MCF 10A (cell line): ENCODE data around the gene KLHL1. TPM values are rescaled to one million over a fixed set of nuclear protein-coding genes. Genes with fewer than 3 reads are reported as not detected.

ENCODE experiments used
- BruUV-seq: library from RNA; stranded (reverse); fragments of 400-500 nt; replicated peaks from 2 replicates; lab custom pipeline; 2021; lab: Mats Ljungman, UMichigan
- CTCF ChIA-PET: fragments of 300-600 bp; sonication (Branson Sonifier 250); formaldehyde crosslinking; extraction: SDS; loops from one replicate; lab custom pipeline; 2021; ENCODE audit warnings: antibody characterized with exemption, inconsistent platforms; lab: Yijun Ruan, JAX
- POLR2A ChIA-PET: fragments of 300-600, 350-650 bp; sonication (Branson Sonifier 250); formaldehyde crosslinking; extraction: SDS; loops from one replicate; lab custom pipeline; 2020; ENCODE audit warnings: antibody characterized with exemption, inconsistent platforms; lab: Yijun Ruan, JAX
- DNase-seq: peaks from one replicate; pipeline ENCODE4 v3.0.0-alpha.2; 2018; ENCODE audit not compliant: unreplicated experiment
- H3K27ac Mint-ChIP-seq: one replicate; pipeline ENCODE4 v1.8.0; 2022; ENCODE audit warnings: mild to moderate bottlenecking, low read depth, mixed read lengths; ENCODE audit not compliant: unreplicated experiment
- H3K27me3 Mint-ChIP-seq: one replicate; pipeline ENCODE4 v1.8.0; 2022; ENCODE audit warnings: mixed read lengths; ENCODE audit not compliant: insufficient read depth, unreplicated experiment
- H3K36me3 Mint-ChIP-seq: one replicate; pipeline ENCODE4 v1.8.0; 2022; ENCODE audit warnings: mild to moderate bottlenecking, moderate library complexity, mixed read lengths; ENCODE audit not compliant: insufficient read depth, unreplicated experiment
- H3K4me1 Mint-ChIP-seq: one replicate; pipeline ENCODE4 v1.8.0; 2022; ENCODE audit warnings: mixed read lengths; ENCODE audit not compliant: insufficient read depth, unreplicated experiment
- H3K4me3 Mint-ChIP-seq: one replicate; pipeline ENCODE4 v1.8.0; 2022; ENCODE audit warnings: mild to moderate bottlenecking, moderate library complexity, mixed read lengths; ENCODE audit not compliant: unreplicated experiment
- H3K9me3 Mint-ChIP-seq: one replicate; pipeline ENCODE4 v1.8.0; 2022; ENCODE audit warnings: mixed read lengths; ENCODE audit not compliant: unreplicated experiment
- intact Hi-C: fragments of 100-400 bp; cut with micrococcal nuclease; formaldehyde crosslinking; loops from 2 replicates; pipeline ENCODE4 v1.14.1; 2022
- total RNA-seq: library from RNA; stranded (reverse); gene quantifications from 2 replicates; pipeline ENCODE4 v1.2.3, GENCODE V29; 2022
- TF ChIP-seq, protein P1 (sequence below): fragments of 200-600 bp; IDR thresholded peaks from one replicate; pipeline ENCODE4 v1.8.0; 2022; ENCODE audit warnings: antibody characterized with exemption, mild to moderate bottlenecking; ENCODE audit not compliant: unreplicated experiment

The KLHL1 gene
- total RNA-seq, 1 experiment from 2014 or later = not detected

DNA sequence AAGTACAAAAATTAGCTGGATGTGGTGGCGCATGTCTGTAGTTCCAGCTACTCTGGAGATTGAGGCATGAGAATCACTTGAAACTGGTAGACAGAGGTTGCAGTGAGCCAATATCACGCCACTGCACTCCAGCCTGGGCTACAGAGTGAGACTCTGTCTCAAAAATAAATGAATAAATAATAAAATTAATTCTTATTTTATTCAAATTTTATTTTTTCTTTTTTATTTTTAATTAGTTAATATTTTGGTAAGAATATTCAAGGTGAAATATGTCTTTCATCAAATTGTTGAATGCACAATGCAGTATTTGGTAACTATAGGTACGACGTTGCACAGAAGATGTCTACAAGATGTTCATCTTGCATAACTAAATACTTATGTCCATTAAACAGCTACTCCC, 111.2 kb downstream of the KLHL1 start:
- ChIA-PET CTCF (no interaction called here), POLR2A (no interaction called here)
- Mint-ChIP-seq H3K27ac (no peak overlapping the region), H3K4me1 (no peaks in the 10 kb centered on the region), H3K9me3 (no peaks in the 10 kb centered on the region), H3K36me3 (no peaks in the 10 kb centered on the region), H3K4me3 (no peak overlapping the region), H3K27me3 (peaks cover 36% of the 10 kb centered on the region)
- intact Hi-C loops = no loop called here
- no peak for DNase-seq
- TF ChIP-seq, protein P1, sequence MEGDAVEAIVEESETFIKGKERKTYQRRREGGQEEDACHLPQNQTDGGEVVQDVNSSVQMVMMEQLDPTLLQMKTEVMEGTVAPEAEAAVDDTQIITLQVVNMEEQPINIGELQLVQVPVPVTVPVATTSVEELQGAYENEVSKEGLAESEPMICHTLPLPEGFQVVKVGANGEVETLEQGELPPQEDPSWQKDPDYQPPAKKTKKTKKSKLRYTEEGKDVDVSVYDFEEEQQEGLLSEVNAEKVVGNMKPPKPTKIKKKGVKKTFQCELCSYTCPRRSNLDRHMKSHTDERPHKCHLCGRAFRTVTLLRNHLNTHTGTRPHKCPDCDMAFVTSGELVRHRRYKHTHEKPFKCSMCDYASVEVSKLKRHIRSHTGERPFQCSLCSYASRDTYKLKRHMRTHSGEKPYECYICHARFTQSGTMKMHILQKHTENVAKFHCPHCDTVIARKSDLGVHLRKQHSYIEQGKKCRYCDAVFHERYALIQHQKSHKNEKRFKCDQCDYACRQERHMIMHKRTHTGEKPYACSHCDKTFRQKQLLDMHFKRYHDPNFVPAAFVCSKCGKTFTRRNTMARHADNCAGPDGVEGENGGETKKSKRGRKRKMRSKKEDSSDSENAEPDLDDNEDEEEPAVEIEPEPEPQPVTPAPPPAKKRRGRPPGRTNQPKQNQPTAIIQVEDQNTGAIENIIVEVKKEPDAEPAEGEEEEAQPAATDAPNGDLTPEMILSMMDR = no peak
- BruUV-seq = no TSS peak

DNA sequence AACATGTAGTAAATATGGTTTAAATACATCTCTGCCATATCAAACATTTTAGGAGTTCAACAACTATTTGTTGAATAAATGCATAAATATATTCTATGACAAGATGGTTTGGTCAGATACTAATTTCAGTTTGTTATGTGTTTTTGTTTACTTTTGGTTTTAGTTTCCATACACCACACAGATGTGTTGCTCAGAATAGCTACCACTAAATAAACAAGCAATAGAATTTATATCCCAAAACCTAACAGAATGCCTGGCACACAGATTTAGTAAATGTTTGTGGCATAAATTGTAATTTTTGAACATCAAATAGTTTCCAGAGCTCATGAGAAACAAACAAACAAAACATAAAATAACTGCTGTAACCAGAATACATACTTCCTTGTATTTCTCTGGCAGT, 127.5 kb downstream of the KLHL1 start:
- no peaks in the 10 kb centered on the region for H3K9me3 Mint-ChIP-seq
- no peak overlapping the region for H3K4me3 Mint-ChIP-seq
- peaks cover 68% of the 10 kb centered on the region for H3K27me3 Mint-ChIP-seq
- H3K27ac Mint-ChIP-seq = no peak overlapping the region
- ChIA-PET CTCF (interaction anchor here (0.7 kb wide), 1 partner anchor 36 kb away, joined by 3 read pairs; no protein-coding TSS in a partner anchor), POLR2A (no interaction called here)
- no peaks in the 10 kb centered on the region for H3K4me1 Mint-ChIP-seq
- BruUV-seq = no TSS peak
- TF ChIP-seq, protein P1 = no peak
- intact Hi-C loops = no loop called here
- DNase-seq = no peak
- H3K36me3 Mint-ChIP-seq = no peaks in the 10 kb centered on the region

DNA sequence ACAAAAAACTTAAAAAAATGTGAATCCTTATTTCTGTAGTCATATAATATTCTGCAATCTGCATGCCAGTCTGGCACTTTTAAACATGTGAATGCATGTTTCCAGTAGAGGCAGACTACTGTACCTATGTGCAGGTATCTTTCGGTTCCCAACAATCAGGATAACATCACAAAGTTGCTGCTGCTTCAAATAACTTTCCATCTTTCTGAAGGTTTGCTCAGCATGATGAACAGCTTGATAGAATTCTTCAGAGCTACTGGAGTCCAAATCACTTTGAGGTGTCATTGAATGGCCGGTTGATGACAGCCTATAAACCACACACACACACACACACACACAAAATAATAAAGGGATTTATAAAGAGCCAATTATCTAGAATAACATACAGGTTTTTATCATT, 132.8 kb downstream of the KLHL1 start:
- no TSS peak for BruUV-seq
- Mint-ChIP-seq H3K4me3 (no peak overlapping the region), H3K36me3 (no peaks in the 10 kb centered on the region), H3K27ac (no peak overlapping the region), H3K27me3 (peaks cover 34% of the 10 kb centered on the region), H3K4me1 (no peaks in the 10 kb centered on the region), H3K9me3 (no peaks in the 10 kb centered on the region)
- no peak for DNase-seq
- TF ChIP-seq, protein P1 = no peak
- intact Hi-C loops = no loop called here
- ChIA-PET POLR2A (no interaction called here), CTCF (interaction anchor here (0.6 kb wide), 1 partner anchor 12 kb away, joined by 4 read pairs; no protein-coding TSS in a partner anchor)

DNA sequence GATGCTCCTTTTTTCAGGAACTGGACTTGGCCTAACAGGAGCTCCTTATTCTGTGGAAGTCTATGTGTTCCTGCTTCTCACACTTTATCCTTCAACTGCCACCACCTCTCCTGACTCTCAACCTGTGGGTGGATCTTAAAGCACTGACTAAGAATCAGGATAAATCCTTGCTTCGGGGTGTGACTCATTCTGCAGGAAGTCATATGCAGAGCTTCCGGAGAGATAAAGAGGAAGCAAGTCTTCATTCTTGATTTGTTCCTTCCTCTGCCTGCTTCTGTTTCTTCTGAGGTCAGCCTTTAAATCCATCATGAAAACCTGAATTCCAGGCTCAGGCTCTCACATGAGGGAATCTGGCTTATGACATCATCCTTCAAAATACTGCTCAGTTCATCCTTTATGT, 137.7 kb downstream of the KLHL1 start:
- ChIA-PET POLR2A (no interaction called here), CTCF (no interaction called here)
- Mint-ChIP-seq H3K27me3 (peaks cover 26% of the 10 kb centered on the region), H3K27ac (no peak overlapping the region), H3K9me3 (no peaks in the 10 kb centered on the region), H3K36me3 (no peaks in the 10 kb centered on the region), H3K4me1 (no peaks in the 10 kb centered on the region), H3K4me3 (no peak overlapping the region)
- intact Hi-C loops = no loop called here
- DNase-seq = peak; percentile 8
- BruUV-seq = no TSS peak
- TF ChIP-seq, protein P1 = no peak
